HG03571 (cell line): Measurements from ENCODE around the gene UBR3.
A peak's percentile ranks its signal among the peaks of the same experiment; 100 is the strongest.

Source experiments
- ATAC-seq: cut with Tn5 transposase; IDR thresholded peaks from one replicate; pipeline ENCODE4 v1.9.1; 2021; ENCODE audit not compliant: unreplicated experiment

UBR3 gene

GRCh38 chr2:169999054-169999453, 171.8 kb downstream of the UBR3 start:
- ATAC-seq = no peak

- no peak for ATAC-seq
Measured at GRCh38 chr2:170002096-170002495, 174.8 kb downstream of the UBR3 start.

GRCh38 chr2:170005702-170006101, 178.4 kb downstream of the UBR3 start:
- ATAC-seq = no peak

GRCh38 chr2:170006587-170007325, 179.5 kb downstream of the UBR3 start:
- ATAC-seq = no peak

GRCh38 chr2:170009209-170009608, 182.0 kb downstream of the UBR3 start:
- no peak for ATAC-seq

GRCh38 chr2:170012773-170013172, 185.5 kb downstream of the UBR3 start:
- ATAC-seq = no peak

- ATAC-seq = no peak
Measured at GRCh38 chr2:170013802-170014551, 186.7 kb downstream of the UBR3 start.

GRCh38 chr2:170014769-170015168, 187.5 kb downstream of the UBR3 start:
- no peak for ATAC-seq

GRCh38 chr2:170017860-170018532, 190.7 kb downstream of the UBR3 start:
- no peak for ATAC-seq

- ATAC-seq = no peak
Measured at GRCh38 chr2:170019060-170019805, 192.0 kb downstream of the UBR3 start.

- ATAC-seq = no peak
Measured at GRCh38 chr2:170020777-170021176, 193.5 kb downstream of the UBR3 start.

- no peak for ATAC-seq
Measured at GRCh38 chr2:170022692-170023091, 195.4 kb downstream of the UBR3 start.

- ATAC-seq = peak; percentile 80
Measured at GRCh38 chr2:170024721-170025120, 197.5 kb downstream of the UBR3 start.

- ATAC-seq = no peak
Measured at GRCh38 chr2:170025223-170025622, 198.0 kb downstream of the UBR3 start.

GRCh38 chr2:170026361-170026760, 199.1 kb downstream of the UBR3 start:
- no peak for ATAC-seq

- ATAC-seq = no peak
Measured at GRCh38 chr2:170029551-170029950, 202.3 kb downstream of the UBR3 start.

- ATAC-seq = no peak
Measured at GRCh38 chr2:170030040-170030439, 202.8 kb downstream of the UBR3 start.

- no peak for ATAC-seq
Measured at GRCh38 chr2:170031288-170031687, 204.0 kb downstream of the UBR3 start.

GRCh38 chr2:170034596-170034995, 207.3 kb downstream of the UBR3 start:
- ATAC-seq = no peak

GRCh38 chr2:170038734-170039133, 211.5 kb downstream of the UBR3 start:
- ATAC-seq = no peak
